GM12874 (cell line): ENCODE results near the gene TCERG1L.

Experiments used
- CTCF ChIP-seq: IDR thresholded peaks from 2 replicates; pipeline ENCODE4 v1.5.1; 2011; ENCODE audit warnings: low read depth, mild to moderate bottlenecking, control low read depth, low read length, moderate library complexity; ENCODE audit not compliant: insufficient read depth

The TCERG1L gene

GRCh38 chr10:131149586-131149985 lies 161.9 kb downstream of the TCERG1L start:
- TF ChIP-seq CTCF, result no peak

GRCh38 chr10:131149111-131149510 lies 162.4 kb downstream of the TCERG1L start:
- TF ChIP-seq CTCF, result no peak

- TF ChIP-seq CTCF, result no peak
Observed at GRCh38 chr10:131148270-131148669, 163.3 kb downstream of the TCERG1L start.

GRCh38 chr10:131147301-131147975 lies 164.1 kb downstream of the TCERG1L start:
- no peak for TF ChIP-seq CTCF

- TF ChIP-seq CTCF, result no peak
Observed at GRCh38 chr10:131146790-131147189, 164.7 kb downstream of the TCERG1L start.

- no peak for TF ChIP-seq CTCF
Observed at GRCh38 chr10:131145756-131146155, 165.8 kb downstream of the TCERG1L start.

GRCh38 chr10:131144711-131145375 lies 166.7 kb downstream of the TCERG1L start:
- TF ChIP-seq CTCF, result no peak
